IMR-90 (cell line): ENCODE results near the gene YES1. TPM values are rescaled to one million over a fixed set of nuclear protein-coding genes. Genes with fewer than 3 reads are reported as not detected.

Experiments used
- ATAC-seq: fragments of 200-7000 bp; cut with Tn5 transposase; 2 replicates; pipeline ENCODE4 v1.9.1; 2020; ENCODE audit warnings: low read depth, mild to moderate bottlenecking, moderate library complexity
- BruUV-seq: library from RNA; stranded (reverse); fragments of 400-500 nt; replicated peaks from 2 replicates; lab custom pipeline; 2021; lab: Mats Ljungman, UMichigan
- CTCF ChIA-PET: fragments of 300-600 bp; formaldehyde crosslinking; extraction: SDS; loops from one replicate; lab custom pipeline; 2021; ENCODE audit warnings: antibody characterized with exemption; lab: Yijun Ruan, JAX
- POLR2A ChIA-PET: fragments of 300-600 bp; sonication (Branson Sonifier 250); formaldehyde crosslinking; loops from one replicate; lab custom pipeline; 2022; ENCODE audit warnings: antibody characterized with exemption; ENCODE audit not compliant: unreplicated experiment; lab: Charles Lee
- DNase-seq: peaks from one replicate; pipeline ENCODE4 v3.0.0; 2013
- H2AFZ ChIP-seq: replicated peaks from 2 replicates; pipeline ENCODE3; 2013; ENCODE audit warnings: low read length, mild to moderate bottlenecking; ENCODE audit not compliant: poor library complexity
- H2AK5ac ChIP-seq: 2 replicates; pipeline ENCODE4 v1.6.1; 2013; ENCODE audit warnings: low read depth, low read length, inconsistent platforms
- H2AK9ac ChIP-seq: replicated peaks from 2 replicates; pipeline ENCODE3; 2013; ENCODE audit warnings: mild to moderate bottlenecking, low read depth, low read length, moderate library complexity; ENCODE audit not compliant: poor library complexity
- H2BK120ac ChIP-seq: 2 replicates; pipeline ENCODE4 v1.6.1; 2013; ENCODE audit warnings: low read depth, low read length, inconsistent platforms
- H2BK15ac ChIP-seq: 3 replicates; pipeline ENCODE4 v1.6.1; 2013; ENCODE audit warnings: low read depth, low read length, inconsistent platforms
- H2BK20ac ChIP-seq: 2 replicates; pipeline ENCODE4 v1.6.1; 2013; ENCODE audit warnings: low read depth, mild to moderate bottlenecking, inconsistent platforms, low read length, moderate library complexity
- H2BK5ac ChIP-seq: 2 replicates; pipeline ENCODE4 v1.6.1; 2013; ENCODE audit warnings: mild to moderate bottlenecking, low read depth, low read length, inconsistent platforms; ENCODE audit not compliant: poor library complexity, severe bottlenecking
- H3K14ac ChIP-seq: replicated peaks from 2 replicates; pipeline ENCODE4 v1.6.1; 2013; ENCODE audit warnings: low read depth, low read length, inconsistent platforms
- H3K18ac ChIP-seq: 2 replicates; pipeline ENCODE4 v1.6.1; 2013; ENCODE audit warnings: low read depth, low read length, control low read depth
- H3K23ac ChIP-seq: 2 replicates; pipeline ENCODE4 v1.6.1; 2013; ENCODE audit warnings: low read depth, low read length, inconsistent platforms
- H3K27ac ChIP-seq: 2 replicates; pipeline ENCODE4 v1.5.1; 2013; ENCODE audit warnings: mild to moderate bottlenecking, control low read depth, low read length; ENCODE audit not compliant: insufficient read depth
- H3K27me3 ChIP-seq: 2 replicates; pipeline ENCODE4 v1.6.1; 2013; ENCODE audit warnings: low read length; ENCODE audit not compliant: control insufficient read depth, insufficient read depth
- H3K36me3 ChIP-seq: 2 replicates; pipeline ENCODE4 v1.6.1; 2013; ENCODE audit warnings: low read length, mixed read lengths; ENCODE audit not compliant: control insufficient read depth, insufficient read depth
- H3K4ac ChIP-seq: 2 replicates; pipeline ENCODE4 v1.6.1; 2013; ENCODE audit warnings: low read depth, low read length, inconsistent platforms
- H3K4me1 ChIP-seq: 2 replicates; pipeline ENCODE4 v1.6.1; 2013; ENCODE audit warnings: low read length, mixed read lengths; ENCODE audit not compliant: control insufficient read depth, insufficient read depth
- H3K4me2 ChIP-seq: 2 replicates; pipeline ENCODE4 v1.6.1; 2013; ENCODE audit warnings: low read depth, mild to moderate bottlenecking, control low read depth, low read length, moderate library complexity
- H3K4me3 ChIP-seq: 2 replicates; pipeline ENCODE4 v1.5.1; 2013; ENCODE audit warnings: low read depth, mild to moderate bottlenecking, control low read depth, low read length, moderate library complexity; ENCODE audit not compliant: insufficient read depth
- H3K56ac ChIP-seq: 2 replicates; pipeline ENCODE4 v1.6.1; 2013; ENCODE audit warnings: low read length, inconsistent platforms; ENCODE audit not compliant: insufficient read depth; ENCODE audit errors: extremely low read depth
- H3K79me1 ChIP-seq, 2 experiments: 2 replicates each; pipeline ENCODE4 v1.6.1; 2013; ENCODE audit warnings: low read length in 2 of 2, inconsistent platforms in 1 of 2, low read depth in 1 of 2
- H3K9ac ChIP-seq: 2 replicates; pipeline ENCODE4 v1.6.1; 2013; ENCODE audit warnings: low read depth, low read length, control low read depth
- H3K9me1 ChIP-seq: 2 replicates; pipeline ENCODE4 v1.6.1; 2013; ENCODE audit warnings: low read length, inconsistent platforms; ENCODE audit not compliant: insufficient read depth
- H3K9me3 ChIP-seq: 2 replicates; pipeline ENCODE4 v1.6.1; 2013; ENCODE audit warnings: low read length; ENCODE audit not compliant: control insufficient read depth, insufficient read depth
- H4K20me1 ChIP-seq: 2 replicates; pipeline ENCODE4 v1.6.1; 2013; ENCODE audit warnings: low read length, inconsistent platforms; ENCODE audit not compliant: insufficient read depth
- H4K5ac ChIP-seq: 2 replicates; pipeline ENCODE4 v1.6.1; 2013; ENCODE audit warnings: mild to moderate bottlenecking, low read depth, low read length, control low read depth
- H4K8ac ChIP-seq, 2 experiments: 2 replicates each; pipeline ENCODE4 v1.6.1; 2013; ENCODE audit warnings: low read depth in 2 of 2, low read length in 2 of 2, control low read depth in 1 of 2, inconsistent platforms in 1 of 2
- H4K91ac ChIP-seq: 2 replicates; pipeline ENCODE4 v1.6.1; 2013; ENCODE audit warnings: low read depth, low read length, inconsistent platforms; ENCODE audit not compliant: insufficient read depth
- CHD1 ChIP-seq: IDR thresholded peaks from 2 replicates; pipeline ENCODE4 v1.6.1; 2012; ENCODE audit warnings: low read depth, low read length, improper control_type of control experiment
- FOS ChIP-seq: fragments of 150-350 bp; IDR thresholded peaks from 2 replicates; pipeline ENCODE4 v1.6.1; 2016; ENCODE audit warnings: low read depth, low read length
- MAFK ChIP-seq: IDR thresholded peaks from 2 replicates; pipeline ENCODE4 v1.6.1; 2012; ENCODE audit warnings: low read depth, low read length, improper control_type of control experiment
- MAZ ChIP-seq: IDR thresholded peaks from 2 replicates; pipeline ENCODE4 v1.6.1; 2012; ENCODE audit warnings: low read depth, mild to moderate bottlenecking, low read length, improper control_type of control experiment, moderate library complexity, borderline replicate concordance
- MXI1 ChIP-seq: IDR thresholded peaks from 2 replicates; pipeline ENCODE4 v1.6.1; 2012; ENCODE audit warnings: low read depth, mild to moderate bottlenecking, low read length, moderate library complexity, borderline replicate concordance
- NFE2L2 ChIP-seq: fragments of 150-350 bp; IDR thresholded peaks from 2 replicates; pipeline ENCODE4 v1.6.1; 2016; ENCODE audit warnings: low read depth, mild to moderate bottlenecking, low read length
- POLR2A ChIP-seq: IDR thresholded peaks from 2 replicates; pipeline ENCODE4 v1.6.1; 2012; ENCODE audit warnings: mild to moderate bottlenecking, low read depth, low read length
- RAD21 ChIP-seq: IDR thresholded peaks from 2 replicates; pipeline ENCODE4 v1.6.1; 2012; ENCODE audit warnings: low read length, improper control_type of control experiment
- RCOR1 ChIP-seq: IDR thresholded peaks from 2 replicates; pipeline ENCODE4 v1.6.1; 2012; ENCODE audit warnings: mild to moderate bottlenecking, low read length, improper control_type of control experiment; ENCODE audit not compliant: insufficient replicate concordance
- RFX5 ChIP-seq: IDR thresholded peaks from 2 replicates; pipeline ENCODE4 v1.8.0; 2012; ENCODE audit warnings: low read depth, mild to moderate bottlenecking, low read length, moderate library complexity
- SMC3 ChIP-seq: fragments of 150-350 bp; IDR thresholded peaks from 2 replicates; pipeline ENCODE4 v1.6.1; 2016; ENCODE audit warnings: low read depth, mild to moderate bottlenecking, antibody characterized with exemption, low read length, moderate library complexity
- WGBS, 2 experiments: methylation state at CpG; one replicate each; pipeline versions ENCODE4 v1.1.5 to v1.1.7; 2013; ENCODE audit warnings: missing lambda C conversion rate in 2 of 2; ENCODE audit not compliant: insufficient read length in 1 of 2; ENCODE audit errors: extremely low coverage in 2 of 2; 5-methylcytosine and 5-hydroxymethylcytosine counted together
- dilution Hi-C: fragments of 300-500 bp; cut with HindIII; formaldehyde crosslinking; loops from one replicate; pipeline ENCODE4 v1.14.3; 2018; ENCODE audit warnings: low sequenced_read_pairs; ENCODE audit not compliant: unreplicated experiment
- in situ Hi-C: fragments of 300-500 bp; cut with MboI; formaldehyde crosslinking; loops from 3 replicates; pipeline ENCODE4 v1.14.3; 2019; ENCODE audit warnings: low sequenced_read_pairs, inconsistent platforms, mixed read lengths
- intact Hi-C: fragments of 100-400 bp; cut with micrococcal nuclease; formaldehyde crosslinking; loops from 2 replicates; pipeline ENCODE4 v1.10.0; 2022
- polyA plus RNA-seq, 3 experiments: library from polyadenylated mRNA; depleted of rRNA; stranded (reverse); fragments of >200 nt; gene quantifications; 2 replicates each; pipeline ENCODE4 v1.2.3, GENCODE V29; 2012; ENCODE audit warnings: low replicate concordance in 1 of 3
- total RNA-seq: library from RNA; depleted of rRNA; stranded (reverse); fragments of >200 nt; gene quantifications from 2 replicates; pipeline ENCODE4 v1.2.3, GENCODE V29; 2012
- TF ChIP-seq, protein P1 (sequence below): fragments of 150-350 bp; IDR thresholded peaks from 2 replicates; pipeline ENCODE4 v1.6.1; 2016; ENCODE audit warnings: low read depth, mild to moderate bottlenecking, low read length, moderate library complexity, borderline replicate concordance
- TF ChIP-seq, protein P2 (sequence below): conservative IDR thresholded peaks from 2 replicates; pipeline ENCODE4 v1.5.1; 2012; ENCODE audit warnings: mild to moderate bottlenecking, low read depth, low read length, improper control_type of control experiment
- TF ChIP-seq, protein P3 (sequence below): fragments of 150-350 bp; IDR thresholded peaks from 2 replicates; pipeline ENCODE4 v1.6.1; 2017; ENCODE audit warnings: mild to moderate bottlenecking, antibody characterized with exemption, low read length, low read depth

The YES1 gene
- total and polyA plus RNA-seq, 2 of the 4 experiments (the other 2 are of a cell fraction), result 16.7 to 62.0 TPM

DNA sequence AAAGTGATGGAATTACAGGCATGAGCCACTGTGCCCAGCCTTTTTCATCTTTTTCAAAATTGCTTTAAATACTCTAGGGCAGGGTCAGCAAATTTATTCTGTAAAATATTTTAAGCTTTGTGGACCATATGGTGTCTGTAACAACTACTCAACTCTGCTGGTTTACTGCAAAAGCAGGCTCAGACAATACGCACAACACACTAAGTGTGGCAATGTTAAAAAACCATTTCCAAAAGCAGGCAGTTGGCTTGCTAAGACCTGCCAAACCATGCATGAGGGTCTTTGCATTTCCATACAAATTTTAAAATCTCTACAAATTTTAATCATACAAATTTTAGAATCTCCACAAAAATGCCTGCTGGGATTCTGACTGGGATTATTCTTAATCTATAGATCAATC, 44.1 kb downstream of the YES1 start:
- ATAC-seq (no peak), DNase-seq (no peak)
- no TSS peak for BruUV-seq
- H3K79me1 ChIP-seq, result peaks cover 4 to 21% of the 10 kb centered on the region in 2 experiments
- H3K27ac ChIP-seq, result no peak overlapping the region
- H2AFZ ChIP-seq, result no peak overlapping the region
- in situ Hi-C loops, result no loop called here
- H3K56ac ChIP-seq, result no peak overlapping the region
- H3K36me3 ChIP-seq, result no peaks in the 10 kb centered on the region
- WGBS, 2 experiments, result no CpG with 5 or more reads among the region's 1 CpG
- no peak overlapping the region for H3K9ac ChIP-seq
- no peak overlapping the region for H2AK5ac ChIP-seq
- CTCF ChIA-PET, result no interaction called here
- no peak overlapping the region for H3K4ac ChIP-seq
- H4K20me1 ChIP-seq, result peaks cover 6% of the 10 kb centered on the region
- dilution Hi-C loops, result no loop called here
- H3K9me3 ChIP-seq, result no peaks in the 10 kb centered on the region
- H2BK15ac ChIP-seq, result no peak overlapping the region
- H4K5ac ChIP-seq, result no peak overlapping the region
- H3K18ac ChIP-seq, result no peak overlapping the region
- intact Hi-C loops, result loop anchor here (5.0 kb wide), 1 partner anchor 34 kb away; no protein-coding TSS in a partner anchor
- H2BK5ac ChIP-seq, result no peak overlapping the region
- no peak overlapping the region for H3K4me2 ChIP-seq
- no peak overlapping the region for H4K8ac ChIP-seq
- H3K23ac ChIP-seq, result no peak overlapping the region
- TF ChIP-seq RAD21, result no peak
- no peak for TF ChIP-seq POLR2A
- no peak for TF ChIP-seq FOS
- no peak for TF ChIP-seq MXI1
- TF ChIP-seq RFX5, result no peak
- TF ChIP-seq CHD1, result no peak
- TF ChIP-seq, protein P1, sequence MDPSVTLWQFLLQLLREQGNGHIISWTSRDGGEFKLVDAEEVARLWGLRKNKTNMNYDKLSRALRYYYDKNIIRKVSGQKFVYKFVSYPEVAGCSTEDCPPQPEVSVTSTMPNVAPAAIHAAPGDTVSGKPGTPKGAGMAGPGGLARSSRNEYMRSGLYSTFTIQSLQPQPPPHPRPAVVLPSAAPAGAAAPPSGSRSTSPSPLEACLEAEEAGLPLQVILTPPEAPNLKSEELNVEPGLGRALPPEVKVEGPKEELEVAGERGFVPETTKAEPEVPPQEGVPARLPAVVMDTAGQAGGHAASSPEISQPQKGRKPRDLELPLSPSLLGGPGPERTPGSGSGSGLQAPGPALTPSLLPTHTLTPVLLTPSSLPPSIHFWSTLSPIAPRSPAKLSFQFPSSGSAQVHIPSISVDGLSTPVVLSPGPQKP, result no peak
- TF ChIP-seq SMC3, result no peak
- TF ChIP-seq, protein P2, sequence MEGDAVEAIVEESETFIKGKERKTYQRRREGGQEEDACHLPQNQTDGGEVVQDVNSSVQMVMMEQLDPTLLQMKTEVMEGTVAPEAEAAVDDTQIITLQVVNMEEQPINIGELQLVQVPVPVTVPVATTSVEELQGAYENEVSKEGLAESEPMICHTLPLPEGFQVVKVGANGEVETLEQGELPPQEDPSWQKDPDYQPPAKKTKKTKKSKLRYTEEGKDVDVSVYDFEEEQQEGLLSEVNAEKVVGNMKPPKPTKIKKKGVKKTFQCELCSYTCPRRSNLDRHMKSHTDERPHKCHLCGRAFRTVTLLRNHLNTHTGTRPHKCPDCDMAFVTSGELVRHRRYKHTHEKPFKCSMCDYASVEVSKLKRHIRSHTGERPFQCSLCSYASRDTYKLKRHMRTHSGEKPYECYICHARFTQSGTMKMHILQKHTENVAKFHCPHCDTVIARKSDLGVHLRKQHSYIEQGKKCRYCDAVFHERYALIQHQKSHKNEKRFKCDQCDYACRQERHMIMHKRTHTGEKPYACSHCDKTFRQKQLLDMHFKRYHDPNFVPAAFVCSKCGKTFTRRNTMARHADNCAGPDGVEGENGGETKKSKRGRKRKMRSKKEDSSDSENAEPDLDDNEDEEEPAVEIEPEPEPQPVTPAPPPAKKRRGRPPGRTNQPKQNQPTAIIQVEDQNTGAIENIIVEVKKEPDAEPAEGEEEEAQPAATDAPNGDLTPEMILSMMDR, result no peak
- no peak for TF ChIP-seq MAFK
- TF ChIP-seq MAZ, result no peak
- TF ChIP-seq, protein P3, sequence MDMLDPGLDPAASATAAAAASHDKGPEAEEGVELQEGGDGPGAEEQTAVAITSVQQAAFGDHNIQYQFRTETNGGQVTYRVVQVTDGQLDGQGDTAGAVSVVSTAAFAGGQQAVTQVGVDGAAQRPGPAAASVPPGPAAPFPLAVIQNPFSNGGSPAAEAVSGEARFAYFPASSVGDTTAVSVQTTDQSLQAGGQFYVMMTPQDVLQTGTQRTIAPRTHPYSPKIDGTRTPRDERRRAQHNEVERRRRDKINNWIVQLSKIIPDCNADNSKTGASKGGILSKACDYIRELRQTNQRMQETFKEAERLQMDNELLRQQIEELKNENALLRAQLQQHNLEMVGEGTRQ, result no peak
- TF ChIP-seq RCOR1, result no peak
- TF ChIP-seq NFE2L2, result no peak
- H3K4me3 ChIP-seq, result no peak overlapping the region
- no peaks in the 10 kb centered on the region for H3K4me1 ChIP-seq
- no peak overlapping the region for H3K14ac ChIP-seq
- no peak overlapping the region for H2BK120ac ChIP-seq
- H3K9me1 ChIP-seq, result no peaks in the 10 kb centered on the region
- POLR2A ChIA-PET, result no interaction called here
- no peak overlapping the region for H2BK20ac ChIP-seq
- no peak overlapping the region for H2AK9ac ChIP-seq
- H3K27me3 ChIP-seq, result no peaks in the 10 kb centered on the region
- no peak overlapping the region for H4K91ac ChIP-seq
